NCI-H446 (cell line): ENCODE measurements around the gene ZFHX2.

Source experiments
- DNase-seq, 2 experiments: peaks; one replicate each; lab custom pipeline; 2025; lab: John Stamatoyannopoulos, UW

The ZFHX2 gene

GRCh38 chr14:23518709-23519108, 32.9 kb downstream of the ZFHX2 start:
- DNase-seq = peak in 1 of 2 experiments; percentile 31

- no peak for DNase-seq
Observed at GRCh38 chr14:23517650-23518326, 33.8 kb downstream of the ZFHX2 start.

GRCh38 chr14:23514644-23514957, 37.0 kb downstream of the ZFHX2 start:
- peak in 1 of 2 experiments; percentile 97 for DNase-seq

GRCh38 chr14:23513818-23514643, 37.5 kb downstream of the ZFHX2 start:
- DNase-seq = peak; percentile 96 to 100

GRCh38 chr14:23513005-23513817, 38.4 kb downstream of the ZFHX2 start:
- DNase-seq = peak; percentile 89 to 96

GRCh38 chr14:23512156-23512555, 39.4 kb downstream of the ZFHX2 start:
- peak in 1 of 2 experiments; percentile 67 for DNase-seq

GRCh38 chr14:23494223-23494622, 57.3 kb downstream of the ZFHX2 start:
- no peak for DNase-seq

- no peak for DNase-seq
Observed at GRCh38 chr14:23492618-23493272, 58.8 kb downstream of the ZFHX2 start.

- peak; percentile 14 to 55 for DNase-seq
Observed at GRCh38 chr14:23487216-23487615, 64.3 kb downstream of the ZFHX2 start.

GRCh38 chr14:23486036-23486435, 65.5 kb downstream of the ZFHX2 start:
- DNase-seq = no peak

- DNase-seq = no peak
Observed at GRCh38 chr14:23485326-23485725, 66.2 kb downstream of the ZFHX2 start.

GRCh38 chr14:23483236-23483854, 68.2 kb downstream of the ZFHX2 start:
- DNase-seq = peak; percentile 21 to 76

- no peak for DNase-seq
Observed at GRCh38 chr14:23482823-23483148, 68.8 kb downstream of the ZFHX2 start.

GRCh38 chr14:23481979-23482822, 69.4 kb downstream of the ZFHX2 start:
- no peak for DNase-seq

GRCh38 chr14:23481362-23481970, 70.1 kb downstream of the ZFHX2 start:
- DNase-seq = no peak

GRCh38 chr14:23478109-23478759, 73.3 kb downstream of the ZFHX2 start:
- peak; percentile 33 to 83 for DNase-seq

- DNase-seq = no peak
Observed at GRCh38 chr14:23470947-23471346, 80.6 kb downstream of the ZFHX2 start.
